Measurements from ENCODE around the gene PIAS1.

PIAS1 gene

GRCh38 chr15:68228143-68228970, 174.2 kb downstream of the PIAS1 start:
- H3K9me3 ChIP-seq (ENCODE audit: control insufficient read depth, insufficient read depth, low read depth, low read length), result no peaks in the 10 kb centered on the region
- ChIA-PET POLR2A (interaction anchor here (1.9 kb wide), 1 partner anchor 49 kb away, joined by 4 read pairs; the partner anchor contains the start of gene FEM1B), CTCF (interaction anchor here (1.4 to 2.1 kb wide), 3 partner anchors 25 to 365 kb away, joined by 3 to 6 read pairs (median 3); no protein-coding TSS in a partner anchor)
- peak overlapping the region; percentile 89; the same call in 1 of the 2 replicates for H3K27ac ChIP-seq (ENCODE audit: extremely low read depth, low read depth, low read length)
- H3K4me3 ChIP-seq (ENCODE audit: low read depth, low read length), result peak overlapping the region; percentile 69
- H3K36me3 ChIP-seq (ENCODE audit: control insufficient read depth in 2 of 2, insufficient read depth in 1 of 2, low read length in 2 of 2), result peaks cover 2 to 6% of the 10 kb centered on the region in 2 experiments; a peak in 2 of 3 replicates
- peaks cover 4% of the 10 kb centered on the region; the same call in 1 of the 2 replicates for H3K4me1 ChIP-seq (ENCODE audit: control insufficient read depth, insufficient read depth, low read length)
- TF ChIP-seq EGR2 (tag by site-specific recombination; IDR thresholded peaks at IDR 0.05; ENCODE audit: low read depth), result no peak
- no peak for TF ChIP-seq ZNF221 (tag by site-specific recombination; IDR thresholded peaks at IDR 0.05; ENCODE audit: borderline replicate concordance)
- no peak for TF ChIP-seq ZBTB8A (tag by site-specific recombination; IDR thresholded peaks at IDR 0.05)
- TF ChIP-seq, protein P1, sequence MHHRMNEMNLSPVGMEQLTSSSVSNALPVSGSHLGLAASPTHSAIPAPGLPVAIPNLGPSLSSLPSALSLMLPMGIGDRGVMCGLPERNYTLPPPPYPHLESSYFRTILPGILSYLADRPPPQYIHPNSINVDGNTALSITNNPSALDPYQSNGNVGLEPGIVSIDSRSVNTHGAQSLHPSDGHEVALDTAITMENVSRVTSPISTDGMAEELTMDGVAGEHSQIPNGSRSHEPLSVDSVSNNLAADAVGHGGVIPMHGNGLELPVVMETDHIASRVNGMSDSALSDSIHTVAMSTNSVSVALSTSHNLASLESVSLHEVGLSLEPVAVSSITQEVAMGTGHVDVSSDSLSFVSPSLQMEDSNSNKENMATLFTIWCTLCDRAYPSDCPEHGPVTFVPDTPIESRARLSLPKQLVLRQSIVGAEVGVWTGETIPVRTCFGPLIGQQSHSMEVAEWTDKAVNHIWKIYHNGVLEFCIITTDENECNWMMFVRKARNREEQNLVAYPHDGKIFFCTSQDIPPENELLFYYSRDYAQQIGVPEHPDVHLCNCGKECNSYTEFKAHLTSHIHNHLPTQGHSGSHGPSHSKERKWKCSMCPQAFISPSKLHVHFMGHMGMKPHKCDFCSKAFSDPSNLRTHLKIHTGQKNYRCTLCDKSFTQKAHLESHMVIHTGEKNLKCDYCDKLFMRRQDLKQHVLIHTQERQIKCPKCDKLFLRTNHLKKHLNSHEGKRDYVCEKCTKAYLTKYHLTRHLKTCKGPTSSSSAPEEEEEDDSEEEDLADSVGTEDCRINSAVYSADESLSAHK (tag by site-specific recombination; IDR thresholded peaks at IDR 0.05), result no peak
- no peak for TF ChIP-seq ZNF10 (tag by site-specific recombination; IDR thresholded peaks at IDR 0.05)
- no peak for TF ChIP-seq ZNF624 (tag by site-specific recombination; IDR thresholded peaks at IDR 0.05)
- no peak for TF ChIP-seq ZNF549 (tag by site-specific recombination; IDR thresholded peaks at IDR 0.05)
- no peak for TF ChIP-seq ZNF175 (tag by site-specific recombination; IDR thresholded peaks at IDR 0.05)
- TF ChIP-seq ZNF280C (tag by site-specific recombination; IDR thresholded peaks at IDR 0.05), result no peak
- no peak for TF ChIP-seq ZNF701 (tag by site-specific recombination; IDR thresholded peaks at IDR 0.05)
- TF ChIP-seq ZFP3 (tag by site-specific recombination; IDR thresholded peaks at IDR 0.05; ENCODE audit: low read depth), result no peak
- no peak for TF ChIP-seq GFI1B (tag by site-specific recombination; IDR thresholded peaks at IDR 0.05)
- no peak for TF ChIP-seq ZFP37 (tag by site-specific recombination; IDR thresholded peaks at IDR 0.05)
- no peak for TF ChIP-seq ZNF354C (tag by site-specific recombination; IDR thresholded peaks at IDR 0.05; ENCODE audit: borderline replicate concordance, low read depth)
- TF ChIP-seq ZSCAN30 (tag by site-specific recombination; IDR thresholded peaks at IDR 0.05), result no peak
- TF ChIP-seq, protein P2, sequence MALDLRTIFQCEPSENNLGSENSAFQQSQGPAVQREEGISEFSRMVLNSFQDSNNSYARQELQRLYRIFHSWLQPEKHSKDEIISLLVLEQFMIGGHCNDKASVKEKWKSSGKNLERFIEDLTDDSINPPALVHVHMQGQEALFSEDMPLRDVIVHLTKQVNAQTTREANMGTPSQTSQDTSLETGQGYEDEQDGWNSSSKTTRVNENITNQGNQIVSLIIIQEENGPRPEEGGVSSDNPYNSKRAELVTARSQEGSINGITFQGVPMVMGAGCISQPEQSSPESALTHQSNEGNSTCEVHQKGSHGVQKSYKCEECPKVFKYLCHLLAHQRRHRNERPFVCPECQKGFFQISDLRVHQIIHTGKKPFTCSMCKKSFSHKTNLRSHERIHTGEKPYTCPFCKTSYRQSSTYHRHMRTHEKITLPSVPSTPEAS (tag by site-specific recombination; IDR thresholded peaks at IDR 0.05), result no peak
- TF ChIP-seq ZNF202 (tag by site-specific recombination; IDR thresholded peaks at IDR 0.05; ENCODE audit: borderline replicate concordance), result no peak
- TF ChIP-seq ZNF426 (tag by site-specific recombination; IDR thresholded peaks at IDR 0.05), result no peak
- no peak for TF ChIP-seq ZNF266 (tag by site-specific recombination; IDR thresholded peaks at IDR 0.05; ENCODE audit: low read depth)
- no peak for TF ChIP-seq ZBTB21 (tag by site-specific recombination; IDR thresholded peaks at IDR 0.05)
- no peak for TF ChIP-seq ZSCAN23 (tag by site-specific recombination; IDR thresholded peaks at IDR 0.05)
- TF ChIP-seq ZNF558 (tag by site-specific recombination; IDR thresholded peaks at IDR 0.05), result no peak
- TF ChIP-seq KLF16 (tag by site-specific recombination; IDR thresholded peaks at IDR 0.05), result 0 out of 2 replicates have a peak, but pooled peaks have one; percentile 55
- TF ChIP-seq ZSCAN18 (tag by site-specific recombination; IDR thresholded peaks at IDR 0.05), result no peak
- no peak for TF ChIP-seq ZNF521 (tag by site-specific recombination; IDR thresholded peaks at IDR 0.05)
- TF ChIP-seq ZNF623 (tag by site-specific recombination; IDR thresholded peaks at IDR 0.05), result 0 out of 2 replicates have a peak, but pooled peaks have one; percentile 3
- no peak for TF ChIP-seq ZNF585B (tag by site-specific recombination; IDR thresholded peaks at IDR 0.05)
- no peak for TF ChIP-seq ZNF133 (tag by site-specific recombination; IDR thresholded peaks at IDR 0.05)
- TF ChIP-seq, protein P3, sequence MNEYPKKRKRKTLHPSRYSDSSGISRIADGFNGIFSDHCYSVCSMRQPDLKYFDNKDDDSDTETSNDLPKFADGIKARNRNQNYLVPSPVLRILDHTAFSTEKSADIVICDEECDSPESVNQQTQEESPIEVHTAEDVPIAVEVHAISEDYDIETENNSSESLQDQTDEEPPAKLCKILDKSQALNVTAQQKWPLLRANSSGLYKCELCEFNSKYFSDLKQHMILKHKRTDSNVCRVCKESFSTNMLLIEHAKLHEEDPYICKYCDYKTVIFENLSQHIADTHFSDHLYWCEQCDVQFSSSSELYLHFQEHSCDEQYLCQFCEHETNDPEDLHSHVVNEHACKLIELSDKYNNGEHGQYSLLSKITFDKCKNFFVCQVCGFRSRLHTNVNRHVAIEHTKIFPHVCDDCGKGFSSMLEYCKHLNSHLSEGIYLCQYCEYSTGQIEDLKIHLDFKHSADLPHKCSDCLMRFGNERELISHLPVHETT (tag by site-specific recombination; IDR thresholded peaks at IDR 0.05), result no peak

Data from HEK293 (cell line).